Fibroblast of skin of right biceps (primary cell): ENCODE data around the gene ZNF230.

Source experiments
- DNase-seq: peaks from one replicate; pipeline ENCODE4 v3.0.0-alpha.2; 2013

Gene ZNF230

DNA sequence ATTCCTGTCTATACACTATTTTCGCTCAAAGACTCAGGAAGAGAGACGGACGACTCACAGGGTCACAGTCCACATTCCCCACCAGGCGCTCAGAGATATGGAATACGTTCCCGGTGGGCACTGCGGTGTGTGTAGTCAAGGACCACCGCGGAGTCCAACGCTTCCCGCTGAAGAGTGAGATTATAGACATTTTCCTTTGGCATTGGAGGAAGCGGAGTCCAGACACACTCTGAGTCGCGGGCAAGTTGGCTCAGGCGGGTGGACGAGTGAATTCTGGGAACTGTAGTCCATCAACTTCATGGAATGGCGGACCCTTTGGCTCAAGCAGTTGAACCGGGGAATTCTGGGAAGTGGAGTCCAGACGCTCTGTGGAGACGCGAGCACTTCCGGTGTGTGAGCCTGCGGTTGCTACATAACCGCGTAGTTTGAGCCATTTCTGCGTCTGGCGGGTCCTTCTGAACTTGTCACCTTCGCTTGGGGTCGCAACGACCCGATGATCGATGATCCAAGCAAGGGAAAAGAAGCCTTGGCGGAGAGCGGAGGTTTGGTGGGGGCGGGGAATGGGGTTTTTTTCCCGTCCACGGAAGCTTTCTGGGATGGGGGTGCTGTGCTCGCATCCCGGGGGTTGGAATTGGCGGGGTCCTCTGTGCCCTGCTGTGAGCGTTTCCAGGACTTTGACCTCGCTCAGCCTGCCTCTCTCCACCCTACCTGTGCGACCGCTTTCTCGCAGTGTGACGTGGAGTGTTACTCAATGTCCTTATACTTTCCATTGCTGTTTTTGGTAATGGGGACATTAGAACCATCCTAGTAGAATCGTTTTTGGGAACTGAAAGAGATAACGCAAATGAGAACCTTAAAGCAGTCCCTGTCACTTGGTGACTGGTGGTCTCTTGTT, at the start of gene ZNF230:
Gene ZNF230 (plus strand): TSS at position 392 of the 895 bp plus-strand sequence. CDS start 4,122 bp downstream, outside the sequence.
- peak; percentile 96 for DNase-seq

DNA sequence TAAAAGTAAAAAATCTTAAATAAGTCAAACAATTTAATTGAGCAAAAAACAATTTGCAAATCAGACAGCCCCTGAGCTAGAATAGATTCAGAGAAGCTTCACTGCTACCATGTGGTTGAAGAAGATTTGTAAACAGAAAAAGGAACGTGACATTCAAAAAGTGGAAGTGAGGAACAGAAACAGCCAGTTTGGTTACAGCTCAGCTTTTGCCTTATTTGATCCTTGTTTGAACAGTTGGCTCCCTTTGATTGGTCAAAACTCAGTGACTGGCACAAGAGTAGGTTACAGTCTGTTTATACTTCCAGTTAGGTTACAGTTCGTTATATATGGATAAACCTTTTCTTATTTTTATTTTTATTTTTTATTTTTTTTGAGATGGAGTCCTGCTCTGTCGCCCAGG, 45.9 kb upstream of the ZNF230 start:
- no peak for DNase-seq

DNA sequence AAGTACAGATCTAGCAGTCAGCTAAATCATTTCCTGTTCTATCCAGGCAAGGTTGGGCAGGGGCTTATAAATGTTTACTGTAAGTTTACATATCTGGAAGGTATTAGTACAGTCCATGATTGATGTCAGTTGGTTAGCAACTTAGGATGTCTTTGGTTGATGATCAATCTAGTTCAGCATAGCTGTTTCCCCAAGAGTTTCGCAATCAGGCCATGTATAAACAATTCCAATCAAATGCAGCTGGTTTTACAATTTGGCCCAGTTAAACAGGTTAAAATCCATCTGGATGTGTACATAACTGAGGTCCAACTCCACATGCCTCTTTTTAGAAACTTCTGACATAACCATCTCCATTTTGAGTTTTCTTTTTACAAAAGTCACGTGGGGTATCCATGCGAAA, 44.9 kb upstream of the ZNF230 start:
- peak; percentile 61 for DNase-seq

DNA sequence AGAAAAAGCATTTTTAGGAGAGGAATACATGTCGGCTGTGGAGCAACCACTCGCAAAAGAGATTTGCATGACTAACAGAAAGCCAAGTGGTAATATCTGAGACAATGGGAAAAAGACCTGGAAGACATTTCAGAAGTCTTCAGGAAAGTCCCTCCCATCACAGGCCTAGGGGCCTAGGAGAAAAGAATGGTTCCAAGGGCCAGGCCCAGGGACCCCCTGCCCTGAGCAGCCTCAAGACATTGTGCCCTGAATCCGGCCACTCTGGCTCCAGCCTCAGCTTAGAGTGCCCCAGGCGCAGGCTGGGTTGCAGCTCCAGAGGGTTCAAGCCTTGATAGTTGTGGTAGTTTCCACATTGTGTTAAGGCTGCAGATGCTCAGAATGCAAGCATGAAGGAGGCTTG, 42.3 kb upstream of the ZNF230 start:
- no peak for DNase-seq

DNA sequence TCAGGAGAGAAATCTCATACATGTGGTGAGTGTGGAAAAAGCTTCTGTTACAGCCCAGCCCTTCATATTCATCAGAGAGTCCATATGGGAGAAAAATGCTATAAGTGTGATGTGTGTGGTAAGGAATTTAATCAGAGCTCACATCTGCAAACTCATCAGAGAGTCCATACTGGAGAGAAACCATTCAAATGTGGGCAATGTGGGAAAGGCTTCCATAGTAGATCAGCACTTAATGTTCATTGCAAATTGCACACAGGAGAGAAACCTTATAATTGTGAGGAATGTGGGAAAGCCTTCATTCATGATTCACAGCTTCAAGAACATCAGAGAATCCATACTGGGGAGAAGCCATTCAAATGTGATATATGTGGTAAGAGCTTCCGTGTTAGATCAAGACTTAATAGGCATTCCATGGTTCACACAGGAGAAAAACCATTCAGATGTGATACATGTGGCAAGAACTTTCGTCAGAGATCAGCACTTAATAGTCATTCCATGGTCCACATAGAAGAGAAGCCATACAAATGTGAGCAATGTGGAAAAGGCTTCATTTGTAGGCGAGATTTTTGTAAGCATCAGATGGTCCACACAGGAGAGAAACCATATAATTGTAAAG, 36.6 kb upstream of the ZNF230 start:
- DNase-seq: no peak

DNA sequence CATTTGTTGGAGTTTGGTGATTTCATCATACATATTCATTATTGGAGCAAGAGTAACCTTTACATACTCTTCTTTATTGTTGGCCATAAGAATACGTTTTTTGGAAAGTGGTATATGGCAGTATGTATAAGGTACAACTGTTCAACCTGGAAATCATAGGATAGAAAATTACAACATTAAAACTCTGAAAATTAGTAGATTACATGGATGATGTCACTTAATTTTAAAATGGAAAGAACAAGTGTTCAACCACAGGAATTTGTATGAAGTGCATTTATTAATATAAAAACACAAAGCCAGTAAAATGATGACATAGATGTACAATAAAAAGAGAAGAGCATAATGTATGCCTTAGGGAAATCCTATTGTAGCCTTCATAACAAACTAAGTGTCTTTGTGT, 26.0 kb upstream of the ZNF230 start:
- DNase-seq: no peak

DNA sequence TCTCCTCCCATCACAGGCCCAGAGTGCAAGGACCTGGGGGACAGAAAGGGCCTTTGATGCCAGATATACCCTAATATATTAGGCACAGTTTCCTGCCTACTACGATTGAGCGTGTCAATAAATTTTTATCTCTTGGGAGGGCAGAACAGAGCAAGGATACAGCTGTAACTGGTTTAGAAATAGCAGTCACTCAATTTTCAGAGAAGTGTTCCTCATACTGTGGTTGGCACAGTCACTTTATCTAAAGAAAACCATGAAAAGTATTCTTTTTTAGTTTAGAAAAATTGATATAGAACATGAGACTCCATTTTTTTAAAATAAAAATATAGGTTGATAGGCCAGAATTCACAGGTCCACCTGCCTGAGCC, 19.2 kb upstream of the ZNF230 start:
- no peak for DNase-seq

DNA sequence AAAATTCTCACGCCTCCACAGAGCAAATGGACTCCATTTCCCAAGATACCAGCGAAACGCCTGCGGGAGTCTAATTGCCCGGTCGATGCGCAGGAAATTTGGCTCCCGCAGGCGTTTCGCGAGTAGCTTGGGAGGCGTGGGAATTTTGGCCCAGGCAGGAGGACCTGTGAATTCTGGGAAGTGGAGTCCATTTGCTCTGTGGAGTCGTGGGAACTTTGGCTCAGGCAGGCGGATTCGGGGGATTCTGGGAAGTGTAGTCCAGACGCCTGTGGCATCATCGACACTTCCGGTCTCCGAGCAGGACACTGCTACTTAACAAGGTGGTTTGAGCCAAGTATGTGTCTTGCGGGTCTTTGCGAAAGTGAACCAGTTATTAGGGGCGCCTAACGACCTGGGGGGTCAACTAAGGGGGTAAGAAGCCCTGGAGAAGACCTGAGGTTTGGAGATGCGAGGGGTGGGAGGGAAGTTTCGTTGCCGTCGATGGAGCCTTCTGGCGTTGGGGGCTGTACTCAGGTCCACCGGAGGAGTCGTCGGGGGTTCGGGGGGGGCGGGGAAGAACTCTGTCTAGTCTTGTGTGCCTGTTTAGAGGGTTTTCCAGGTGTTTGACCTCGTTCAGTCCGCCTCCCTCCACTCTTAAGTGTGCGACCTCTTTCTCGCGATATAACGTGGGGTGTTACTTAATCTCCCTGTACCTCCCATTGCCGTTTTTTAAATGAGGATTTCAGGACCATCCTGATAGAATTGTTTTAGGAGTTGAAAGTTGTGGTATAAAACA, 18.7 kb upstream of the ZNF230 start, which contains the start of gene ZNF155:
Gene ZNF155 (plus strand): TSS at position 277 of the 775 bp plus-strand sequence. CDS start 4,356 bp downstream, outside the sequence.
- peak; percentile 98 for DNase-seq

DNA sequence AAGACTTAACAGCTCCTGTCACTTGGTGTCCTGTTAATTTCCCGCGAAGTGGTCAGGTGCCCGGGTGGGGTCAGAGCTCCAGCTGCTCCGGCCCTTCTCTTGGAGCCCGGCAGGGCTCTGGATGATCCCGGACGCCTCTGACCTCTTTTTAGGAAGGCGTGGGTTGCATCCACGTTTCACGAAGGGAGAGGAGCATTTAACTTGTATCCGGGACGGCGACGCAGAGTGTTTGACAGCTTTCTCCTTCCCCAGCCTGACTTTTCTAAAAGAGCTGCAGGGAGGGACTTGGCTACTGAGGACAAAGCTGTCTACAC, 18.1 kb upstream of the ZNF230 start:
- DNase-seq: peak; percentile 8

DNA sequence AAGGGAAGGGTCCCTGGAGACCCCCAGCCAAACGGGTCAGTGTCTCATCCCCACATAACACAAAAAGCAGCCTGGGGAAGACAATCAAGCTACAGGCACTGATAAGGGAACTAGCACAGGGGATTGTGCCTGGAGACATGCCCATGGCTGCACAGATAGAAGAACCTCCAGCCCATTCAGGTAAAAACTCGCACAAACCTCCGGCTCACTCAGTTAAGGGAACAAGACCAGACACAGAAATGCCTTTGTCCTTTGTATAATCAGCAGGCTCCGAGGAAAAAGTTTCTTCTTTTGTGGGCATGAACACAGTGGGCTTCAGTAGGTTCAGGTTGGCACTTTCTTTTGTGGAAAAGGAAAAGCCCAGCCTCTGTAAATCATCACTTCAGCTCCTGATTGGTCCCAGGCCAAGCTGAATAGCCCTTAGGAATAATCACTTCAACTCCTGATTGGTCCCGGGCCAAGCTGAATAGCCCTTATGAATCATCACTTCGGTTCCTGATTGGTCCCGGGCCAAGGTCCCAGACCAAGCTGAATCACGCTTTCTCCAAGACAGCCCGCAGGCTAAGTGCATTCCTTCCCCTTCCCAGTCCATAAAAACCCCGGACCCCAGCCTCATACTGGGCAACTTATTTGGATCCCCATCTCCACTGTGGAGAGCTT, 5.0 kb upstream of the ZNF230 start:
- DNase-seq: peak; percentile 28

DNA sequence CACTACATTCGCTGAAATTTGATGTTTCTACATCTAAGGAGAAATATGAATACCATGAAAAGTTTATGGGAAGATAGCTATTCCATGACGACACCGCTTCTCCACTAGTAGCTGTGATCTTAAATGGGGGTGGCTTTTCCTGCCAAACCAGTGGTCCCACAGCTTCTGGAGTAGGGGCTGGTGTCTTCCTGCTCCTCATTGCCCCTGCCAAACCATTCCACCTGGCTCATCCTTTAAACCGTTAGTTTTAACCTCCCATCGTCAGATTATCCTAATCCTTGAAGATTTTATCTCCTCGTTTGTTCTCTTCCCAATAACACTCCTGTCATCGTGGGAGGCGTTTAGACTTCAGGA, 568 bp upstream of the ZNF230 start:
- no peak for DNase-seq

DNA sequence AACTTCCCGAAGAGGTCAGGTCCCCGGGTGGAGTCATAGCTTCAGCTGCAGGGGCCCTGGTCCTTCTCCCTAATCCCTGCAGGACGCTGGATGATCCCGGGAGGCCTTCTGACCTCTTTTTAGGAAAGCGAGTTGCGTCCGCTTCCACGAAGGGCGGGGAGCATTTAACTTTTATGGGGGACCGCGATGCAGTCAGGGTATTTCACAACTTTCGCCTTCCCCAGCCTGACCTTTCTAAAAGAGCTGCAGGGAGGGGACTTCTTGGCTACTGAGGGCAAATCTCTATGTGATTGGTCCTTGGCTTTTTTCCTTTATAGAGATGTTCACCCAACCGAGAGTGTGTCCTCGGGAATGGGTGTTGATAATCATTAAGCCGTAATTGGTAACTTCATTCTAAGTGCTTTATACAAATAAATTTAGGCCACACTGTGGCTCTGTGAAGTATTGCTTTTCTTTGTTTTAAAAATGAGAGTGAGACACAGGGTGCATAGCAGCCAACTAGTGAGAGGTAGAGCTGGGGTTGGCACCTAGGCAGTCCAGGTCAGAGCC, 778 bp downstream of the ZNF230 start:
- peak; percentile 1 for DNase-seq

DNA sequence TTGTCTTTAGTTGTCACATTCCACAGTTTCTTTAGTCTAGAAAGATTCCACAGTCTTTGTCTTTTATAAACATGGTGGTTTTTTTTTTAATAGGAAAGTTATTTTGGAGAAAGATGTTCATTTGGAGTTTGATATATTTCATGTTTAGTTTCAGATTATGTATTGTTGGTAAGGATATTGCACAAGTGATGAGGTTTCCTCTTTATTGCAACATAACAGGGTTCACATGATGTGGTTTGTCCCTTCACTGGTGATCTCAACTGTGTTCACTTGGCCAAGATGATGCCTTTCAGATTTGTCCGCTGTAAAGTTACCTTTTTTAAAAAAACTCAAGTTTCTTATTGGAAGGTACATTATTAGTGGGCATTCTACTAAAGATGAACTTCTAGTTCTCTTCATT, 3.2 kb downstream of the ZNF230 start:
- DNase-seq: no peak

DNA sequence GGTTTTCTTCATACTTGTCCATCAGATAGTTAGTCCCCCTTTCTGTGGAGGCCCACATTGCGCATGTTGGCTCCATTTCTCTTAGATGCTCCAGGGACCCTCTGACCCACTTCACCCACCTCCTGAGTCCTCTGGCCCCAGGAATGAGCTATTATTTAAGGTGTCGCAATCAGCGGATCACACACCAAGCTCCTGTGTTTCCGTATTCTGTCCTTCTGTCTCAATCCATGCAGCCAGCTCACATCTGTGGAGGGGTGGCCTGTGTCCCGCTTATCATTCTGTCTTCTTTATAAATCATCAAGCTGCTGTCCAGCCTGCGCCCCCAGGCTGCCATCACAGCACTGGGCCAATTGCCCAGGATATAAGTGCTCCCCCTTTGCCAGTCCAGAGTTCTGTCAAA, 4.7 kb downstream of the ZNF230 start:
- DNase-seq: no peak

DNA sequence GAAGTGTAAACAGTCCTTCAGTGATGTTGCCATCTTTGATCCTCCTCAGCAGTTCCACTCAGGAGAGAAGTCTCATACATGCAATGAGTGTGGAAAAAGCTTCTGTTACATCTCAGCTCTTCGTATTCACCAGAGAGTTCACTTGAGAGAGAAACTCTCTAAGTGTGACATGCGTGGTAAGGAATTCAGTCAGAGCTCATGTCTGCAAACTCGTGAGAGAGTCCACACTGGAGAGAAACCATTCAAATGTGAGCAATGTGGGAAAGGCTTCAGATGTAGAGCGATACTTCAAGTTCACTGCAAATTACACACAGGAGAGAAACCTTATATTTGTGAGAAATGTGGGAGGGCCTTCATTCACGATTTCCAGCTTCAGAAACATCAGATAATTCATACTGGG, 7.7 kb downstream of the ZNF230 start:
- DNase-seq: no peak

DNA sequence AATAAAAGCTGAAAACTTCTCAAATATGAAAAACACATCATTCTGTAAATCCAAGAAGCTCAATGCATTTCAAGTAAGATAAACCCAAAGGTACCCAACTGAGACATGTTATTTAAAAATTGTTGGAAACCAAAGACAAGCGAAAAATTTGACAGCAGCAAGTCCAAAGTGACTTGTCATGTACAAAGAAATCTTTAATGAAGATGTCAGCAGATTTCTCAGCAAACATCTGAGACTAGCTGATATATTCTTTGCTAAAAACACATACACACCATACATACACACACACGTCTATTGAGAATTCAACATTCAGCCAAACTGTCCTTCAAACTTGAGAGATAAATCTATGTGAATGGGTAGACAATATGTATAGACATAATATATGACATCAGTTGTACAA, 16.7 kb downstream of the ZNF230 start:
- no peak for DNase-seq

DNA sequence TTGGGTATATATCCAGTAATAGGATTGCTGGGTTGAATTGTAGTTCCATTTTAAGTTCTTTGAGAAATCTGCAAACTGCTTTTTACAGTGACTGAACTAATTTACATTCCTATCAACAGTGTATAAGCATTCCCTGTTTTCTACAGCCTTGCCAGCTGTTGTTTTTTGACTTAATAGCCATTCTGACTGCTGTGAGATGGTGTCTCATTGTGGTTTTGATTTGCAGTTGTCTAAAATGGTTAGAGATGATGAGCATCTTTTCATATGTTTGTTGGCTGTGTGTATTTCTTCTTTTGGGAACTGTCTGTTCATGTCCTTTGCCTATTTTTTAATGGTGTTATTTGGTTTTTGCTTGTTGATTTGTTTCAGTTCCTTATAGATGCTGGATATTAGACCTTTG, 18.5 kb downstream of the ZNF230 start:
- no peak for DNase-seq

DNA sequence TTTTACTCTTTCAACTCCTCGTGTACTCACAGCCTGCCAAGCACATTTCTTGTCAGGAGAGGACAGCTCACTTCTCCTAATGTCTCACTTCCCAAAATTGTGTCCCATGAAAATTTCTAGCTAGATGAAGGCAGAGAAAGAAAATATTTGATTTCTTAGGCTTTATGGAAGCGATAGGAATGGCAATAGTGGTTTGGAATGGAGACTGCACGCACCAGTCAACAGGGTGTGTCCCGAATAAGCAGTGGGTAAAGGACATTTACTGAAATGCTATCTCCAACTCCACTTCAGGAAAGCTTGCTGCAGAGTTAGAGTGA, 22.1 kb downstream of the ZNF230 start:
- no peak for DNase-seq

DNA sequence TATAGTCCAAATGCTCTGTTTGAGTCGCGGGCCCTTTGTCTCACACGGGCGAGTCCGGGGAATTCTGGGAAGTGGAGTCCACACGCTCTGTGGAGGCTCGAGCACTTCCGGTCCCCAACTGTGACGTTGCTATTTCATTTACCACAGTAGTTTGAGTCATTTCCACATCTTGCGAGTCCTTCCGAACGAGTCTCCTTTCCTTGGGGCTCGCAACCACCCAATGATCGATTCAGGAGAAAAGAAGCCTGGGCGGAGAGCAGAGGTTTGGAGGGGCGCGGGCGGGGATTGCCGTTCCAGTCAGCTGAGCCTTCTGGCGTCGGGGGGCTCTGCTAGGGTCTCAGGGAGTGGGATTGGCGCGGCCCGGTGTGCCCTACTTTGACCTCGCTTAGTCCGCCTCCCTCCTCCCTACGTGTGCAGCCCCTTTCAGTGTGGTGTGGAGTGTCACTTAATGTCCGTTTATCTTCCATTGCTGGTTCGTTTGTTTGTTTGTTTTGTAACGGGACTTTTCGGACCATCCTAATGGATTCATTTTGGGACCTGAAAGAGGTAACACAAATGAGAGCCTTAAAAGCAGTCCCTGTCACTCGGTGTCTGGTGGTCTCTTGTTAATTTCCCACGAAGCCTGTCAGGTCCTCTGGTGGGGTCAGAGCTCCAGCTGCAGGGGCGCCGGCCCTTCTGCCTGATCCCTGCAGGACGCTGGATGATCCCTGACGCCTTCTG, 22.6 kb downstream of the ZNF230 start, which contains the start of gene ZNF222:
Gene ZNF222 (plus strand): TSS at position 163 of the 720 bp plus-strand sequence. CDS start 58 bp downstream, at position 221.
- peak; percentile 93 for DNase-seq

DNA sequence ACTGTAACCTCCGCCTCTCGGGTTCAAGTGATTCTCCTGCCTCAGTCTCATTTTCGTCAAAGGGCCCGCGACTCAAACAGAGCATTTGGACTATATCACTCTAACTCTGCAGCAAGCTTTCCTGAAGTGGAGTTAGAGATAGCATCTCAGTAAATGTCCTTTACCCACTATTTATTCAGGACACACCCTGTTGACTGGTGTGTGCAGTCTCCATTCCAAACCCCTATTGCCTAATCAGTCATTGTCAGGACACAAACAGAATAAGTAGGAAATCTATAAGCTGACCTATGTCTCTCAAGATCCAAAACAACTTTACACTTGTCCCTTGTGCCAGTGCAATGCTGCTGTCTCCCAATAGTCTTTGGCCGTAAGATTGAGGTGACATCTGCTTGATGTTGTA, 23.9 kb downstream of the ZNF230 start:
- no peak for DNase-seq

DNA sequence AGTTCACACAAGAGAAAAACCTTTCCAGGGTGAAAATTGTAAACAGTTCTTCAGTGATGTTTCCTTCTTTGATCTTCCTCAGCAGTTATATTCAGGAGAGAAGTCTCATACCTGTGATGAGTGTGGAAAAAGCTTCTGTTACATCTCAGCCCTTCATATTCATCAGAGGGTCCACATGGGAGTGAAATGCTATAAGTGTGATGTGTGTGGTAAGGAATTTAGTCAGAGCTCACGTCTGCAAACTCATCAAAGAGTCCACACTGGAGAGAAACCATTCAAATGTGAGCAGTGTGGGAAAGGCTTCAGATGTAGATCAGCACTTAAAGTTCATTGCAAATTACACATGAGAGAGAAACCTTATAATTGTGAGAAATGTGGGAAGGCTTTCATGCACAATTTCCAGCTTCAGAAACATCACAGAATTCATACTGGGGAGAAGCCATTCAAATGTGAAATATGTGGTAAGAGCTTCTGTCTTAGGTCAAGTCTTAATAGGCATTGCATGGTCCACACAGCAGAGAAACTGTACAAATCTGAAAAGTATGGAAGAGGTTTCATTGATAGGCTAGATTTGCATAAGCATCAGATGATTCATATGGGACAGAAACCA, 29.3 kb downstream of the ZNF230 start:
- DNase-seq: no peak

DNA sequence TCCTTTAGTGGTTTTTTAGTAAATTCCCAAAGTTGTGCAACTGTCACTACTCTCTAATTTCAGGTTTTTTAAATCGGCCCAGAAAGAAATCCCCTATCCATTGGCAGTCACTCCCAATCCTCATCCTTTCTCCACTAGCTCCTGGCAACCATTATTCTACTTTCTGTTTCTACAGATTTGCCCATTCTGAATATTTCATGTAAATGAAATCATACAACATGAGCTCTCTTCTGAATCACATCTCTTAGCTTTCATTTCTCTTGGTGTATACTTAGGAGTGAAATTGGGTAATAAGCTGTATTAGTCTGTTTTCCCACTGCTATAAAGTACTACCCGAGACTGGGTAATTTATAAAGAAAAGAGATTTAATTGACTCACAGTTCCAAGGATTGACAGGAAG, 39.4 kb downstream of the ZNF230 start:
- DNase-seq: no peak
